ENCODE results near the gene BCR.

DNA sequence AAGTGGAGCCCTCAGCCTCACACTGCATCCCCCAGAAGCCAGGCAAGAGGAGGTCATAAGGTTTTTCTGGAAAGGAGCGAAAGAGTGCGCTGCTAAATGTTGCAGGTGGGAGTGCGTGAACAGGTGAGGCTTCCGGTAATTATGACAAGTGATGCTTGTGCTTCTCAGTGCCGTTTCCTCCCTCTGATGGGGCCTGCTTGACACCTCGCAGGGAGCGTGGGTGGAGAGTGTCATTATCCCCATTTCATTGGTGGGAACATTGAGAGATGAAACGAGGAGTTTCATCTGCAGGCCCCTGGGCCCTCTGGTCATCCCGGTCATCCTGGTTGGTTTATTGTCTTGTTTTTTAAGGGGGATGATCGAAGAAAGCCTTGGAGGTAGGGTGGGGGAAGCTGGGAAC lies 57.5 kb downstream of the BCR start:
- TF ChIP-seq POLR2A (IDR thresholded peaks at IDR 0.05; ENCODE audit: low read length) (no peak), GATA1 (IDR thresholded peaks at IDR 0.05; ENCODE audit: low read depth, low read length) (no peak)
